IMR-90 (cell line): ENCODE measurements around the gene TSSK3.

Experiments
- BHLHE40 ChIP-seq: fragments of 150-350 bp; IDR thresholded peaks from 2 replicates; pipeline ENCODE4 v1.6.1; 2016; ENCODE audit warnings: mild to moderate bottlenecking, low read depth, low read length
- CEBPB ChIP-seq: IDR thresholded peaks from 2 replicates; pipeline ENCODE4 v1.6.1; 2012; ENCODE audit warnings: low read depth, low read length, improper control_type of control experiment
- CTCF ChIP-seq: conservative IDR thresholded peaks from 2 replicates; pipeline ENCODE4 v1.5.1; 2012; ENCODE audit warnings: mild to moderate bottlenecking, low read depth, low read length, improper control_type of control experiment
- FOS ChIP-seq: fragments of 150-350 bp; IDR thresholded peaks from 2 replicates; pipeline ENCODE4 v1.6.1; 2016; ENCODE audit warnings: low read depth, low read length
- MAFK ChIP-seq: IDR thresholded peaks from 2 replicates; pipeline ENCODE4 v1.6.1; 2012; ENCODE audit warnings: low read depth, low read length, improper control_type of control experiment
- POLR2A ChIP-seq: IDR thresholded peaks from 2 replicates; pipeline ENCODE4 v1.6.1; 2012; ENCODE audit warnings: mild to moderate bottlenecking, low read depth, low read length
- USF2 ChIP-seq: fragments of 150-350 bp; IDR thresholded peaks from 2 replicates; pipeline ENCODE4 v1.6.1; 2017; ENCODE audit warnings: mild to moderate bottlenecking, antibody characterized with exemption, low read length, low read depth

- no peak for TF ChIP-seq CTCF
- no peak for TF ChIP-seq POLR2A
- TF ChIP-seq BHLHE40: no peak
- no peak for TF ChIP-seq USF2
- TF ChIP-seq CEBPB: no peak
- no peak for TF ChIP-seq MAFK
- TF ChIP-seq FOS: no peak
These were observed 28.8 kb downstream of the TSSK3 start for GRCh38 chr1:32390904-32391870.
